SH-SY5Y (cell line): ENCODE data around the gene TSEN34.

ENCODE experiments used
- GATA2 ChIP-seq: IDR thresholded peaks from 2 replicates; pipeline ENCODE4 v1.6.1; 2011; ENCODE audit warnings: mild to moderate bottlenecking, low read depth, low read length
- GATA3 ChIP-seq: IDR thresholded peaks from 2 replicates; pipeline ENCODE4 v1.6.1; 2011; ENCODE audit warnings: low read depth, mild to moderate bottlenecking, low read length, moderate library complexity

- TF ChIP-seq GATA3 (no peak), GATA2 (no peak)
Observed at GRCh38 chr19:54178581-54179261, 12.4 kb upstream of the TSEN34 start.
